Stomach (tissue), 9 donors: ENCODE measurements around the gene ERBB4. TPM values are rescaled to one million over a fixed set of nuclear protein-coding genes. Genes with fewer than 3 reads are reported as not detected.

Experiments
- DNase-seq, 2 donors: peaks; one replicate each; pipeline versions ENCODE4 v3.0.0 to v3.0.0-alpha.2; 2013 to 2019
- H3K27ac ChIP-seq, 5 donors: fragments of 200-600 bp in 4 of 5; sonication (generic) in 4 of 5; one replicate each; pipeline ENCODE4 v1.5.1; 2013 to 2019; ENCODE audit warnings: mild to moderate bottlenecking in 1 of 5, moderate library complexity in 1 of 5
- H3K27me3 ChIP-seq, 3 donors: fragments of 200-600 bp; sonication (generic); one replicate each; pipeline ENCODE4 v1.5.1; 2017 to 2019; ENCODE audit warnings: mixed run types in 1 of 3
- H3K36me3 ChIP-seq, 4 donors: fragments of 200-600 bp; sonication (generic); 1 replicate in 3 of 4; 2 replicates in 1 of 4; pipeline ENCODE4 v1.5.1; 2016 to 2019
- H3K4me1 ChIP-seq, 4 donors: fragments of 200-600 bp; sonication (generic); one replicate each; pipeline ENCODE4 v1.5.1; 2016 to 2019
- H3K4me3 ChIP-seq, 4 donors: fragments of 200-600 bp; sonication (generic) in 3 of 4; one replicate each; pipeline ENCODE4 v1.5.1; 2016 to 2019; ENCODE audit warnings: mild to moderate bottlenecking in 1 of 4
- H3K9me3 ChIP-seq, 4 donors: fragments of 200-600 bp; sonication (generic); one replicate each; pipeline ENCODE4 v1.5.1; 2016 to 2019
- EP300 ChIP-seq: sonication (generic); formaldehyde crosslinking; IDR thresholded peaks from one replicate; pipeline ENCODE4 v1.6.1; 2017; ENCODE audit warnings: antibody characterized with exemption
- POLR2A ChIP-seq, 4 donors: fragments of 450-650 bp; IDR thresholded peaks; one replicate each; pipeline ENCODE4 v1.6.1; 2016; ENCODE audit warnings: antibody characterized with exemption in 4 of 4, control low read depth in 2 of 4, mild to moderate bottlenecking in 1 of 4, moderate library complexity in 1 of 4
- POLR2AphosphoS5 ChIP-seq, 3 donors: sonication (generic); formaldehyde crosslinking; IDR thresholded peaks; one replicate each; pipeline ENCODE4 v1.6.1; 2016; ENCODE audit warnings: antibody characterized with exemption in 3 of 3
- WGBS, 5 donors: extraction: QIAGEN DNeasy Blood & Tissue Kit in 3 of 5; methylation state at CpG; one replicate each; pipeline versions ENCODE4 v1.1.5 to v1.1.7; 2013 to 2018; 5-methylcytosine and 5-hydroxymethylcytosine counted together
- intact Hi-C: fragments of 100-400 bp; cut with DNase I; formaldehyde crosslinking; loops from one replicate; pipeline ENCODE4 v1.15.1; 2023; ENCODE audit warnings: low total_unique reads
- polyA plus RNA-seq, 3 donors: library from polyadenylated mRNA; stranded (reverse); fragments of 200-250 nt; gene quantifications; one replicate each; pipeline ENCODE4 v1.2.3, GENCODE V29; 2013
- total RNA-seq, 5 donors: library from RNA; depleted of rRNA; stranded (reverse); fragments of >200 nt; gene quantifications; one replicate each; pipeline versions ENCODE4 v1.1.0 to v1.2.3, GENCODE V29; 2014 to 2016
- TF ChIP-seq, protein P1 (sequence below), 7 experiments: fragments of 450-650 bp in 4 of 7; fragments of 200-600 bp in 3 of 7; sonication (generic) in 3 of 7; IDR thresholded peaks; one replicate each; pipeline ENCODE4 v1.5.1; 2016 to 2019; ENCODE audit warnings: antibody characterized with exemption in 7 of 7, control low read depth in 2 of 7, mild to moderate bottlenecking in 1 of 7
- donor health status: healthy with polysubstance abuse.
- donor health status: Bipolar disorder and iron deficiency.
- donor health status: healthy.

The ERBB4 gene
- total and polyA plus RNA-seq, 8 donors: 0.12 to 2.5 (median 0.45) TPM; not detected in 1

DNA sequence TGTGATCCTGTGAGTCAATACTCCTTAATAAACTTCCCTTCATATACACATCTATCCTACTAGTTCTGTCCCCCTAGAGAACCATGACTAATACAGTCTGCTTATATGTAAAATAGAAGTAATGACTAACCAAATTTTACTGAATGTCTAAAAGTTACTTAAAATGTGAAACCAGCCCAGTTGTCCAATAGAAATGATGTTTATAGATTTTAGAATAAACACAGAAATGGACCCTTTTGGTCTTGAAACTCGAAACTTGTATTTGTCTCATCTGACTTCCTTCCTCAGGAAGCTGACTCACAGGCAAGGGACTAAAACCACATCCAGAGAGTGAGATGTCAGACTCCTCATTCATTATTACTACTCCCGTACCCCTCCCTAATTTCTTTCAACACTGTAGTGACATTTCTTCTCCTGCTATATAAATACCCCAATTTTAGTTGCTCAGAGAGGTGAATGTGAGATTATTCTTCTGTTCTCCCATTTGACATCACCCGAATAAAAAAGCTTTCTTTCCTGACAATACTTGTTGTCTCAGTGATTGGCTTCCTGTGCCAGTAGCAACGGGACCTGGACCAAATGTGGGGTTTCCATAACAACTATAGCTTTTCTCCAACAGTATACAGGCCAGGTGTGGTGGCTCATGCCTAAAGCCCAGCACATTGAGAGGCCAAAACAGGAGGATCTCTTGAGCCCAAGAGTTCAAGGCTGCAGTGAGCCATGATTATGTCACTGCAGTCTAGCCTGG is 486.0 kb downstream of the ERBB4 start:
- WGBS, 5 donors: 59 to 69% (median 67%) methylated on average over 4 of the region's 4 CpGs
- H3K4me3 ChIP-seq: no peak overlapping the region
- DNase-seq: no peak
- peaks cover 0 to 47% (median 24%) of the 10 kb centered on the region in 4 donors for H3K9me3 ChIP-seq
- H3K27ac ChIP-seq: no peak overlapping the region
- H3K36me3 ChIP-seq: no peaks in the 10 kb centered on the region
- intact Hi-C loops: no loop called here
- H3K27me3 ChIP-seq: no peaks in the 10 kb centered on the region
- no peaks in the 10 kb centered on the region for H3K4me1 ChIP-seq
- TF ChIP-seq POLR2AphosphoS5 (IDR thresholded peaks at IDR 0.05): no peak

DNA sequence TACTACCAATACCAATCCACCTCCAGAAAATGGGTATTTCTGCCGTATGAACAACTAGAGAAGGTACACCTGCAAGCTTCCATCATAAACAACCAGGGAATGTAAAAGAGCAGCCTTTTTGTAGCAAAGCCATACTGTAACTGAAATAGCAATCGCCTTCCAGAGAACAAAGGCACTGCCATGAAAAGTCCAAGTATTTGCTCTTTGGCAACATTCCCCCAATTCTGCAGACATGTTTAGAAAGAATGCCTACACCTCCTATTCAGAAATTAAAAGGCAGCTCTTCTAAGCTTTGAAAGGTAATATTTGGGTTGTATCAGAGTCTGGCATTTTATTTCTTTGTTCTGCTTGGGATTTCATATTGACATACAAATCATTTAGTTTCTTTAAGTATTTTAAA is 487.7 kb downstream of the ERBB4 start:
- no peaks in the 10 kb centered on the region for H3K36me3 ChIP-seq
- no peaks in the 10 kb centered on the region for H3K27me3 ChIP-seq
- H3K4me3 ChIP-seq: no peak overlapping the region
- intact Hi-C loops: no loop called here
- TF ChIP-seq POLR2A (IDR thresholded peaks at IDR 0.05): no peak
- TF ChIP-seq, protein P1, sequence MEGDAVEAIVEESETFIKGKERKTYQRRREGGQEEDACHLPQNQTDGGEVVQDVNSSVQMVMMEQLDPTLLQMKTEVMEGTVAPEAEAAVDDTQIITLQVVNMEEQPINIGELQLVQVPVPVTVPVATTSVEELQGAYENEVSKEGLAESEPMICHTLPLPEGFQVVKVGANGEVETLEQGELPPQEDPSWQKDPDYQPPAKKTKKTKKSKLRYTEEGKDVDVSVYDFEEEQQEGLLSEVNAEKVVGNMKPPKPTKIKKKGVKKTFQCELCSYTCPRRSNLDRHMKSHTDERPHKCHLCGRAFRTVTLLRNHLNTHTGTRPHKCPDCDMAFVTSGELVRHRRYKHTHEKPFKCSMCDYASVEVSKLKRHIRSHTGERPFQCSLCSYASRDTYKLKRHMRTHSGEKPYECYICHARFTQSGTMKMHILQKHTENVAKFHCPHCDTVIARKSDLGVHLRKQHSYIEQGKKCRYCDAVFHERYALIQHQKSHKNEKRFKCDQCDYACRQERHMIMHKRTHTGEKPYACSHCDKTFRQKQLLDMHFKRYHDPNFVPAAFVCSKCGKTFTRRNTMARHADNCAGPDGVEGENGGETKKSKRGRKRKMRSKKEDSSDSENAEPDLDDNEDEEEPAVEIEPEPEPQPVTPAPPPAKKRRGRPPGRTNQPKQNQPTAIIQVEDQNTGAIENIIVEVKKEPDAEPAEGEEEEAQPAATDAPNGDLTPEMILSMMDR (IDR thresholded peaks at IDR 0.05): no peak
- TF ChIP-seq EP300: no peak
- TF ChIP-seq POLR2AphosphoS5 (IDR thresholded peaks at IDR 0.05): no peak
- DNase-seq: no peak
- no peaks in the 10 kb centered on the region for H3K4me1 ChIP-seq
- peaks cover 0 to 36% (median 21%) of the 10 kb centered on the region in 4 donors for H3K9me3 ChIP-seq
- H3K27ac ChIP-seq: no peak overlapping the region
- WGBS, 5 donors: 47 to 71% (median 56%) methylated on average over 2 of the region's 2 CpGs

DNA sequence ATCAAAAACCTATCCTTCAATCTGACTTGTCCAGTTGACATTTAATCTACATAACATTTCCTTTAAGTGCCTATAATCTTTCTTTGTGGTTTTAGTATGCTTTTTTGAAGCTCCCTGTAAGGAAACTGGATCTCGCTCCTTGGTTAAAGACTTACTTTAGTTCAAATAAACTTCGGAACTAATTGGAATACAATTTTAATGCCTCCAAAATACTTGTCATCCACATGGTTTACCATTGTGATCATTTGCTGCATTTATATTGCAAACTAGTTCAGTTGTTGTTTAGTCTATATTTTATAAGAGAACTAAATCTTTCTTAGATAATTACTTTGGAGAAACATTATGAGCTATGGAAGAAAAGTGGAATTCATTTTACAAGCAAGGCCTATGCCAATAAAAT is 496.0 kb downstream of the ERBB4 start:
- TF ChIP-seq, protein P1 (IDR thresholded peaks at IDR 0.05): no peak
- no peak for TF ChIP-seq POLR2AphosphoS5 (IDR thresholded peaks at IDR 0.05)
- no peak for TF ChIP-seq EP300
- no peak for TF ChIP-seq POLR2A (IDR thresholded peaks at IDR 0.05)
- H3K4me3 ChIP-seq: no peak overlapping the region
- 43 to 70% (median 46%) methylated on average over 2 of the region's 2 CpGs for WGBS, 5 donors
- no peaks in the 10 kb centered on the region for H3K9me3 ChIP-seq
- H3K36me3 ChIP-seq: no peaks in the 10 kb centered on the region
- no peak overlapping the region for H3K27ac ChIP-seq
- no peaks in the 10 kb centered on the region for H3K27me3 ChIP-seq
- no peak for DNase-seq
- H3K4me1 ChIP-seq: no peaks in the 10 kb centered on the region
- intact Hi-C loops: no loop called here

DNA sequence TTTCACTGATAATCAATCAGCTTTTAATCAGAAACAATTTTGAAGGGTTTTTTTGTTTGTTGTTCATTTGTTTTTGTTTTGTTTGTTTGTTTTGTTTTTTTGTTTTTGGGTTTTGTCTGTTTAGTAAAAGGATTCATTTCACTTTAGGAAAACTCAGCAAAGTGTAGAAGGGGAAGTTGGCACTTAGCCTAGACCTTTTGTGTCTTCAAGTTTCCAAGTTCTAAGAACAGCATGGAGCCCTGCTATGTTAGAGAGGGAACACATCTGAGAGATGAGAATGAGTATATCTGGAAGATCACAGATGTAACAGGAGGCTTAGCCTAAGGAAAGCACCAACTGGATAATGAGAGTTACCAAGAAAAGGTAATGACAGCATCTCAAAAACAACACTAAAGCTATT is 501.5 kb downstream of the ERBB4 start:
- no peak for DNase-seq
- TF ChIP-seq POLR2AphosphoS5 (IDR thresholded peaks at IDR 0.05): no peak
- Histone ChIP-seq H3K9me3 (no peaks in the 10 kb centered on the region), H3K4me3 (no peak overlapping the region), H3K4me1 (no peaks in the 10 kb centered on the region), H3K36me3 (no peaks in the 10 kb centered on the region), H3K27ac (no peak overlapping the region), H3K27me3 (no peaks in the 10 kb centered on the region)
- intact Hi-C loops: no loop called here

DNA sequence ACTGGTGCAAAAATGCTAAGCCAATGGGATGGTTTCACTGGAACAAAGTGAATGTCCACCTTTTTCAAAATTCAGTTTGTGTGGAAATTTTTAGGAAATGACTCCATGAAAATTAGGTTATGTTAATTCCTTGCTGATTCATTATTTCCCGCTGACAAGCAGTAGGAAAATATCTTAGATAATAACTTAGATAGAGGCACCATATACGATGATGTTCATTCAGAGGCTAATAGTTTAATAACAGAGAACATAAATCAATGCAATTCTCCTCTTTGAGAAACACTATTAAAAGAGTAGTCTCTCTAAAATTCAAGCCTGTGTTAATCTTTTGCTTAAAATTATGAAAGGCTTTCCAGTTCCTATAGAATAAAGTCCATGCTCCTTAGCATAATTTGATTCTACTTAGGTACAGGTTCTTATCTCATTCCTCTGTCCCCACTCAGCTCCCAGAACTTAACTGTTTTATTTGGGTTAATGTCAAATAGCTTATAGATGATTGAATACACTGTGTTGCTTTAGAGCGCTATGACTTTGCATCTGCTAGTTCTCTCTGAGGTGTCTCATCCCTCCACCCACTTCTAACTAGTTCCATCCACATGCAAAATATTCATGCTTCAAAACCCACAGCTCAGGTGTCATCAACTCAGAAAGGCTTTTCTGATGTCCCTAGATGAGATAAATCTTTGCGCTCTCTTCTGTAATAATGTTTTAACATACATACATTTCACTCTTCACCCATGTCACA is 503.6 kb downstream of the ERBB4 start:
- Histone ChIP-seq H3K36me3 (no peaks in the 10 kb centered on the region), H3K4me3 (no peak overlapping the region), H3K9me3 (no peaks in the 10 kb centered on the region), H3K27me3 (no peaks in the 10 kb centered on the region), H3K27ac (no peak overlapping the region), H3K4me1 (no peaks in the 10 kb centered on the region)
- no peak for DNase-seq
- TF ChIP-seq POLR2AphosphoS5 (IDR thresholded peaks at IDR 0.05) (no peak), EP300 (no peak), POLR2A (IDR thresholded peaks at IDR 0.05) (no peak)
- TF ChIP-seq, protein P1 (IDR thresholded peaks at IDR 0.05): no peak
- intact Hi-C loops: no loop called here
- WGBS, 5 donors: 79 to 87% (median 81%) methylated on average over 4 of the region's 4 CpGs
